HG03558 (cell line): ENCODE results near the gene SGTA.

Source experiments
- ATAC-seq: cut with Tn5 transposase; IDR thresholded peaks from one replicate; pipeline ENCODE4 v1.9.1; 2021; ENCODE audit warnings: moderate number of reproducible peaks; ENCODE audit not compliant: unreplicated experiment; ENCODE audit errors: extremely low read depth

The SGTA gene

GRCh38 chr19:2756921-2757881 lies 25.9 kb downstream of the SGTA start:
- no peak for ATAC-seq

DNA sequence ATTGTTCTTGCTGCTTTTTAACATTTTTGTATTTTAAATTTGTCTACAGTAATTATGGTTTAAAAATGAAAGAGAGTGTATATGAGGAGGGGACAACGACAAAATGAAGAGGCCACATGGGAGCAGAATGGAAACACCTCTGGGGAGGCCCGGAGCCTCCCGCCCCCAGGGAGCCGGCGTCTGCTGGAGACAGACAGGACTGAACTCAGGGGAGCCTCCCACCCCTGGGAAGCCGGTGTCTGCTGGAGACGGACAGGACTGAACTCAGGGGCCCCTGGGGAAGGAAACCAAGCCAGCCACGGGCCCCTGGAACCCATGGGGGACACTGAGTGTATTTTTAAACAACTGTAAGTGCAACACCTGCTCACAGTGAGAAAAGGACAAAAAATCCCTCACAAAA lies 26.6 kb downstream of the SGTA start:
- ATAC-seq: no peak

GRCh38 chr19:2755811-2756210 lies 27.3 kb downstream of the SGTA start:
- ATAC-seq: no peak

GRCh38 chr19:2755448-2755705 lies 27.7 kb downstream of the SGTA start:
- no peak for ATAC-seq

- ATAC-seq: no peak
Measured at GRCh38 chr19:2754659-2755447, 28.2 kb downstream of the SGTA start.

DNA sequence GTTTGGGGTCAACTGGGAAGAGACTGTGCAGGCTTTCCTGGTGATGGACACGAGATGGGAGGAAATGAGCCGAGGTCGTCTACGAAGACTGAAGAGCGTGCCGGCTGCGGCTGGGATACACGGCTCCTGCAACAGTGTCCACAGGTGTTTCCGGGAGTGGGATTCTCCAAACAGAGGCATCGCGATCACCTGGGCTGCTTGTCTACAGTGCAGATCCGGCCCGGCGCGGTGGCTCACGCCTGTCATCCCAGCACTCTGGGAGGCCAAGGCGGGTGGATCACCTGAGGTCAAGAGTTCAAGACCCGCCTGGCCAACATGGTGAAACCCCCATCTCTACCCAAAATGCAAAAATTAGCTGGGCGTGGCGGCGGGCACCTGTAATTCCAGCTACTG lies 31.6 kb downstream of the SGTA start:
- no peak for ATAC-seq

GRCh38 chr19:2750808-2751437 lies 32.1 kb downstream of the SGTA start:
- ATAC-seq: no peak

DNA sequence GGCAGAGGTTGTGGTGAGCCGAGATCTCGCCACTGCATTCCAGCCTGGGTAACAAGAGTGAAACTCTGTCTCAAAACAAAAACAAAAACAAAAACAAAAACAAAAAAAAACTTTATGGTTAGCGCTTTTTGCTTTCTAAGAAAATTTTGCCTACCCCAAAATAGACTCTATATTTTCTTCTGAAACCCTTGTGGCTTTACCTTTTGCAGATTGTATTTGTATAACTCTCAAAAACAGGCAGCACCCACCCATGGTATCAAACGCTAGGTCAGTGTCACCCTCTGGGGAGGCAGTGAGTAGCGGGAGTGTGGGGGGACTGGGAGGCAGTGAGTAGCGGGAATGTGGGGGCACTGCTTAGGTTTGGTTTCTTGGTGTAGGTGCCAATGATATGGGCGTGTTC lies 35.7 kb downstream of the SGTA start:
- no peak for ATAC-seq

- ATAC-seq: no peak
Measured at GRCh38 chr19:2744113-2744512, 39.0 kb downstream of the SGTA start.

- no peak for ATAC-seq
Measured at GRCh38 chr19:2743099-2743498, 40.0 kb downstream of the SGTA start.

GRCh38 chr19:2740314-2740656 lies 42.8 kb downstream of the SGTA start:
- ATAC-seq: no peak

DNA sequence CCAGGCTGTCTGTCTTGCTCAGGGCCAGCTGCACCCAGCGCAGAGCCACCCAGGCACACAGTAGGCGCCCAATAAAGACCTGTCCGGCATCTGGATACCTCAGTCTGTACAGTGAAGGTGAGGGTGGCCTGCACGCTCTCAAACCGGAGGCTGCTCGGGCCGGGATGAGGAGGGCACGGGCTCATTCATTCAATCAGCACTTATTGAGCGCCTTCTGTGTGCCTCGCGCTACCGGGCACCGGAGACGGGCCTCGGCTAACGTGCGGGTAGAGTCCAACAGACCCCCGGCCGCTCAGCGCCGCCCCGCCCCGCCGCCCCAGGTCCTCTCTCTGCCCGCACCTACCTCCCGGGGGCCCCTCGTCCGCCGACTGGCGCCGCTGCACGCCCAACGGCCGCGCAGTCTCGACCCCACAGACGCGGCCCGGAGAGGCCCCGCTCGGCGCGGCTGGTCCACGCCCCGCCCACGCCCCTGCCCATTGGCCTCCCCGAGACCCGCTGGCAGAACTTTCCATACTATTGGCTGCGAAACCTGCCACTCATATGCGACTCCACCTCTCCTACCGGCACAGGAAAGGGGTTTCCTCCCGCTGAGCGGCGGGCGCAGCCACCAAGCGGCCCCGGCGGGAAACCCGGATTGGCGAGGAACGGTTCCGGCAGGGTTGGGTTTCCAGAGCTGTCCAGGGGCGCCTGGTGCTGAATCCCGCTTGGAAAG lies 43.3 kb downstream of the SGTA start, which contains the start of gene SLC39A3:
SLC39A3 (minus strand) TSS at position 416 of the 712 bp plus-strand sequence. CDS start 2,760 bp downstream, outside the sequence.
- ATAC-seq: no peak

DNA sequence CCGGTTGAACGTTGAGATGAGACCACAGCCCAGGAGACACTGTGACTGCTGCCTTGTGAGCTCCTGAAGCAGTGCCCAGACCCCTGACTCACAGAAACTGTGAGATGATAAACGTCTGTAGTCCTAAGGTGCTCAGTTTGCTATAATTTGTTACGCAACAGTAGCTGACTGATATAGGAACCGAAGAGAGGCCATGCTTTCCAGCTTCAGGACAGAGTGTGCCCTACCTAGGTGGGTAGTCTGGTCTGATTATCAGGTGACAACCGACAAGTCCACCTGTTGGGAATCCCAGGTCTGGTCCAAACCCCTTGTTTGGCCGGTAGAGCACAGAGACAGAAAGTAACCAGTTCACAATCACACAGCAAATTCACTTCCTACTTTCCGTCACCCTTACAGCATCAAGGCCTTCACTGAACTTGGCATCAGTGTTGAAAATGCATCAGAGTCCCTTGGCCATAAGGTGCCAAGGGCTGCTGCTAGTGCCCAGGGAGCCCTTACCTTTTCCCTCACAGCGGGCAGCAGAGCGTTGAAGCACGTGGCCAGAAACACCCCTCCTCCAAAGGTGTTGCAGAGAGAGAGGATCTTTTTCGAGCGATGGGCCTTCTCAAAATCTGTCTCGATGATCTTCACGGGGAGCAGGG lies 46.4 kb downstream of the SGTA start:
- ATAC-seq: no peak

DNA sequence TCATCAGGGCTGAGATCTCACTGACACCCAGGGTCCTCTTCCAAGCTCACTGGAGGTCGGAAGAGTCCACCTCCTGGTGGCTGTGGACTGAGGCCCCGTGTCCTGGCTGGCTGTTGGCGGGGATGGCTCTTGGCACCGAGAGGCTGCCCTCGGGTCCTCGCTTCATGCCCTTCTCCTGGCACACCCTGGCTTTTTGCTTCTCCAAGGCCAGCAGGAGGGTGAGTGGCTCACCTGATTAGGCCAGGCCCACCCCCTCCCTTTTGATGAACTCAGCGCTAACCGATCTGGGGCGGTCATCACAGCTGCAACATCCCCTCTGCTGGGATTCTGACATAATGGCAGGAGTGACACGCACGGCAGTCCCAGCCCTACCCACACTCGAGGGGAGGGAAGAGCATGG lies 47.7 kb downstream of the SGTA start:
- ATAC-seq: no peak

GRCh38 chr19:2734589-2735288 lies 48.3 kb downstream of the SGTA start:
- no peak for ATAC-seq

GRCh38 chr19:2733930-2734588 lies 49.0 kb downstream of the SGTA start:
- ATAC-seq: no peak

- ATAC-seq: no peak
Measured at GRCh38 chr19:2732883-2733282, 50.2 kb downstream of the SGTA start.

DNA sequence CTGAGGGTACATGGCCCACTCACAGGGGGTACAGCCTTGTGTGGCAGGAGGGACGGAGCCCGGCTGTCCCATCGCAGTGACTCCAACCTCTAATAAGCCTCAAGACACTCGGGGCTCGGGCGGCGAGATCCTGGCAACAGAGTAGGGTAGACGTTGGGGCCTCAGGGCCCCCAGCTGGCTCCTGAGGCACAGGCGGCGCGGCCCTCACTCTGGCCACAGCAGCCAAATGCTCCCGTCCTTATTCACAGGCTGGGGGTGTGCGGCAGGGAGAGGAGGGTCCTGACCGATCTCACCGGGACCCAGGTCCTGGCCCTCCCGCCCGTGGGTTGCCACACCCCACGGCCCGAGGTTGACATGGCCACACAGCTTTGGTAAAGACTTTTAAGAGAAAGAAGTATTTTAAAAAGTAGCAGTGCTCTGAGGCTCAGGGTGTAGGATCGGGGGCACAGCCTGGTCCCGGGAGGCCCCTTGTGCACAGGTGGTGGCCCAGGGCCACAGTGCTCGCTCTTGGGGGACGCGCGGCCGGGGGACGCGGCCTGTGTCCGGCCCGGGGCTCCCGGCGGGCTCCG lies 50.8 kb downstream of the SGTA start:
- ATAC-seq: no peak
